Endometrial microvascular endothelial cells (primary cell): Measurements from ENCODE around the gene TTC28. TPM values are rescaled to one million over a fixed set of nuclear protein-coding genes. Genes with fewer than 3 reads are reported as not detected.

Experiments used
- in situ Hi-C: cut with HindIII; loops from 2 replicates; pipeline ENCODE4 v1.10.0; 2017; ENCODE audit warnings: low sequenced_read_pairs, low pct_unique_long_range_greater_than_20kb; ENCODE audit errors: inconsistent ontology term
- total RNA-seq: library from RNA; depleted of rRNA; stranded (reverse); fragments of >200 nt; gene quantifications from one replicate; pipeline ENCODE4 v1.2.3, GENCODE V29; 2015; ENCODE audit errors: inconsistent ontology term

TTC28 gene
- total RNA-seq, 1 donor from 2014 or later, result 8.2 TPM

DNA sequence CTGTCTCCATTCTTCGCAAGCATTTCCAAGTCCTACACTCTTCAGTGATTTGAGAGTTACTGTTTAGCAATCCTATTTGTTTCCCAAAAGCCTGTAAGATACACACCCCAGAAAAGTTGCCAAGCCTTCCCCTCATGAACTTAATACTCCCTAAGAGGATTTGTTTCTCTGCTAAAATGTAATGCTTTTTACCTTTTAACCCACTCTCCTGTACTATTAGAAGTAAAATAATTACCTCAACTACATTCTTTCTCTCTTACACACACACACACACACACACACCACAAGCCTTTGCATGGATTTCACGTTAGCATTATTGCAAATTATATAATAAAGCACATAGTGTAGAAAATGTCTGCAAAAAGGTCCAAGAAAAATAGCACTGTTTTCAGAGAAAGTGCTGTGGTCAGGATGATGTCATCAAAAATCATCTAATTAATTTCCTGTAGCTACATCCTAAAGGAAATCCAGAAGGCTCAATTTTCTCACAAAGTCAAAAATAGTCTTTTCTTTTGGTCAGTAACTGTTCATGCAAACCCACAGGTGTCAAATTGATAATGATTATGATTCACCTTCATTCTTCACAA lies 396.5 kb downstream of the TTC28 start:
- in situ Hi-C loops, result no loop called here

DNA sequence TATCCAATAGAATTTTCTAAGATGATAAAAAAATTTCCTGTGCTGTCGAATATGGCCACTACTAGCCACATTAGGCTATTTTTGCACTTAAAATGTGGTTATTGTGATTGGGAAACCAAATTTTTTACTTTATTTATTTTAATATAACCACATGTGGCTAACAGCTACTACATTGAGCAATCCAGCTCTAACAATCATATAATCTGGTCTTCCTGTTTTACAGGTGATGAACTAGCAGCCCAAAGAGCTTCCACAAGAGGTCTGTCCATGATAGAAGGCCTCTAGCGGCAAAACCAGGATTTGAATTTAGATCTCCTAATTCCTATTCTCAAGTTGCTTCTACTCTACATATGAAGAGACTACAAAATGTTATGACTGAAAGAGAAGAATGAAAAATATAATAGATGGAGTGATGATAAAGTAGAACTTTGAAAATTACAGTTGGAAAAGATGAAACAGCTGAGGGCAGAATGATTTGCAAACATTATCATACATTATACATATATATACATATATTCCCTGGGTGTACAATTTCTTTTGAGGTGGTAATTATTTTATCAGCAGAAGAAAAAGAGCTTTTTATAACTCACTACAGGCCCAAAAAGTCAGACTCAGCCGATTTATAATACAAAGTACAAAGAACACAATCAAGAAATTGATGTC lies 397.1 kb downstream of the TTC28 start:
- in situ Hi-C loops, result no loop called here

DNA sequence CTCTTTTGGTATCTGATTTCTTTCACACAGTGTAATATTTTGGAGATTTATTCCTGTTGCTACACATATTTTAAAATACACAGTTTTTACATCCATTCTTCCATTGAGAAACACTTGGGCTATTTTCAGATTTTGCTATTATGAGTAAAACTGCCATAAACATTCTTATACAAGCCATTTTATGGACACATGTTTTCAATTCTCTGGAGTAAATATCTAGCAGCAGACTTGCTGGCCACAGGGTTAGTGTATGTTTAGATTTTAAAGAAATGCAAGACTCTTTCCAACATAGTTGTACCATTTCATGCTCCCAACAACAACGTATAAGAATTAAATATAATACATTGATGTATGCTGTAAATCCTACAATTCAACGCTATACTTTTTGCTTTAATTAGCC lies 399.8 kb downstream of the TTC28 start:
- in situ Hi-C loops, result no loop called here

DNA sequence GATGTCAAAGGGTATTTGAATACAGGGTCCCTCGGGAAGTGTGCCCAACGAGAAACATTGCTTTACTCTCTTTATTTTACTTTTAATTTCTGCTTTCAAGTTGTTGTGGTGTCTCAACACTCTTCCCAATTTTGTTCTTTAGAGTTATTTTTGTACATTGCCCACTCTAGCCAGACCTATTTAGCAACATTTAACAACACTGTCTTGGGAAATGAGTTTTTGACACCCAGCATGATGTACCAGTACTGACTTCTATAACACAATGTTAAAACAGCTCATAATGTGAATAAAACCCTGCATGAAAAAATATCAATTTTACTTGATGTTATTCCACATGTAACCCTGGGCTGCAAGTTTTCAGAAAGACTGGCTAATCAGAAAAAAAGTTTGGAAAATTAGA lies 410.4 kb downstream of the TTC28 start:
- in situ Hi-C loops, result no loop called here

DNA sequence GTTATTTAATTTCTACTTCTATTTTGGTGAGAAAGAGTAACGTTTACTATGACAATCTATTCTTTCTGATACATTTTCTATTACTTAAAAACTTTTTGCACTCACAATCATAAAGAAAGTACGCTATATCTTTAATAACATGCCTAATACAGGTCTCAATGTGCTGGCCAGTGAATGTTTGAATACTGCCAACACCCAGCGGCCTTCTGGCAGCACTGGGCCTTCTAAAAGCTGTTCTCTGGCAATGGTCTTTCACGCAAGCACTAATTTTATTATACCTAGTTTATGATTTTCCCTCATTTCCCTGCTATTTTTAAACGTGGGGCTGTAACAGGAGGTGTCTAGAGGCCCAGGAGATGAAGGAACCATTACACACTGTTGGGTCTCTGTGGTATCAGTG lies 410.8 kb downstream of the TTC28 start:
- in situ Hi-C loops, result no loop called here

DNA sequence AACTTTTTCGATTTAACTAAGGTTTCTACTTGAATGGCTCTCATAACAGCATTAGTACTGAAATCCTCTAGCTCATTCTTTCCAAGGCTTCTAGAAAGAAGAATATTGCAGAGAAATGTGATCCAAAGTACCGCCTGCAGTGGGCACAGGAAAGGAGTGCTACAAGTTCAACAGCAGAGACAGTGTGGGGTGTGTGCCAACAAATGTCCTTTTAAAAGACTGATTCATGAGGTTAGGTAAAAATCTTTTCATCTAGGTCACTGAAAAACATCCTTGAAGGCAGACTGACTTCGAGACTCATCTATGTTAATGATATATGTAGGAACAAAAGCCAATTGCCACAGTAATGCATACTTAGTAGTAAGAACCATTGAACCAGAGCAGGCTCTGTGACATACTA lies 411.5 kb downstream of the TTC28 start:
- in situ Hi-C loops, result no loop called here

DNA sequence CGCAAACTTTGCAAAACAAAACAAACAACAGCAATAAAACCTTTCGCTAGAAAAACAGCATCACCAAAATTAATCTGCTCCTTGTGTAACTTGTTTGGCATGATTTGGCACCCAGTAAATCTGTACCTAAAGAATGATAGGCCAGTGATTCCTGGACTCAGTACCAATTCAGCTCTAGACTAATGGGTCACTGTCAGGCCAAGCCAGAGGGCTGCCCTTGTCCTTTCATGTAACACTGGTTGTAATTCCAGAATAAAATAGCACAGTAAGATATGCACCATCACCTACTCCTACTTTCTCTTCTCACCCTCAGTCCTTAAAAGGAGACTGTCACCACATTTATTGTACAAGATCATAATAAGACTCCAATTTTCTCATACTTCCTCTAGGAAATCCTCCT lies 419.0 kb downstream of the TTC28 start:
- in situ Hi-C loops, result no loop called here

DNA sequence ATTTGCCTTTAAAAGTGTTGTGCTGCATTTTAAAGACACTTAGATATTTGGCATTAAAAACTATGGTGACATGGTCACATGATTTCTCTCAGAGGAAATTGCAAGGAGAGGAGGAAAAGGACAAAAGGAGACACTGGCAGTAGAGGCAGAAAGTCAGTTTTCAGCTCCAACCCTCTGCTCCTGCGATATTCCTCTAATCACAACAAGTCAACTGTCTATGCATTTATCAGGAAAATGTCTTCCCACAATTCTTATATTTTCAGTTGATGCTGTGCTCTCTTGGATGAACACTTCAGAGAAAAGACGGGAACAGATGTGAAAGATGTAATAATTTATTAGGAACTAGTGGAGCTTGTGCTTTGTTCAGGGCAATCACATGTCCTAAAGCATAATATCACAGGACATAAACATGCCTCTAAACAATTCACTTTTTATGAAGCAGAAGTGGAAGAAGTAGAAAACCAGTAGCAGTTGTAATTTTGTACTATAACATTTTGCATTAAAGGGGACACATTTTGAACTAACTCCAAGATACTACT lies 419.8 kb downstream of the TTC28 start:
- in situ Hi-C loops, result no loop called here

DNA sequence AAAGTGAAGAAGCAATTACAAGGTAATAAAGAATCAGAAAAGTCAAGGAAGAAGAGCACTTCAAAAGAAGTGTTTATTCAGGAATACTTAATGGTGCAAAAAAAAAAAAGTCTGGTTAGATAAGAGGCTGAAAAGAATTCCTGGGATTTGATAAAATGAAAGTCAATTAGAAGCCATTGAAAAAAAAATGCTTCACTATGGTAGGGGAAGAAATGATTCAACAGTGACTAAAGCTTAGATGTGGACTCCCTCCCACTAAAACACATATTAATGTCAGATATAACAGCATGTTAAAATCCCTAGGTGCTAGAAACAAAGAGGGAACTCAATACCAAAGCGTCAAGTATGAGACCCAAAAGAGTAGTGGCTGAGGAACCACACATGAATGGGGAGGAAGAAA lies 425.2 kb downstream of the TTC28 start:
- in situ Hi-C loops, result no loop called here

DNA sequence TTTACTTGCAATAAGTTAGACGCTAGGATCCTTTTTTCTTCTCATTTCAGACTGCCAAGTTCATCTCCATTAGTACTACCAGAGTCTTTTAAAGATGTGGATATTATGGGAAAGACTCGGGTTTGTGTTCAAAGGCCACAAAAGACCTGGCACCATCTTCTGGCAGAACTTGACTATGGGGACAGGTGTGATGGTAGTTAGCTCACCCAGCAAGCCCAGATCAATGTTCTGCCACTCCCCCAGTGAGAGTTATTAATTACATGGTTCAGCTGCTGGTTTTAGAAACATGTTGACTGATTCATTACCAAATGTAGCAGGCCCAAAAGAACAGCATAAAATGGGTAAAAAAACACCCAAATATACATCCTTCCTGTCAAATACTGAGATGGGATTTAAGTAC lies 427.1 kb downstream of the TTC28 start:
- in situ Hi-C loops, result no loop called here

DNA sequence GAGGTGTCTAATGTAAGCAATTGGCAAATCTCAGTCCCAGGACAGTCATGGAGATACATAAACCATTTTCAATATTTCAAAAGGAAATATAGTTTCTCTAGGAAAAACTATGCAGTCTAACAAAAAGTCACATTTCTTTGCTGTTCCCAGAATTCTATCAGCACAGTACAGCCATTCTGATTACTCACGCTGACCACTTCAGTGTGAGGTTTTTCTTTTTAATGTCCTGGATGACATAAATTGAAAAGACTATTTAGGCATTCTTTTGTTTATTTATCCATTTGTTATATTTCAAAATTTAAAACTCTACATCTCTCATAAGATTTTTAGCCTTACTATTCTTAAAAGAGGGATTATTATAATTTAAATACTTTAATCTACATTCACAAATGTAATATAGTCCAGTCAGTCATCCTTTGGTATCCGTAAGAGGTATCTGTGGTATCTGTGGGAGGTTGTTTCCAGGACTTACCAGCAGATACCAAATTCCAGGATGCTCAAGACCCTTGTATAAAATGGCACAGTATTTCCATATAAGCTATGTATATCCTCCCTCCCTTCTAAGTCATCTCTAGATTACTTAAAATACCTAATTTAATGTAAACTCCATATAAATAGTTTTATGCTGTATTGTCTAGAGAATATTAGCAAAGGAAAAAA lies 429.5 kb downstream of the TTC28 start:
- in situ Hi-C loops, result no loop called here

DNA sequence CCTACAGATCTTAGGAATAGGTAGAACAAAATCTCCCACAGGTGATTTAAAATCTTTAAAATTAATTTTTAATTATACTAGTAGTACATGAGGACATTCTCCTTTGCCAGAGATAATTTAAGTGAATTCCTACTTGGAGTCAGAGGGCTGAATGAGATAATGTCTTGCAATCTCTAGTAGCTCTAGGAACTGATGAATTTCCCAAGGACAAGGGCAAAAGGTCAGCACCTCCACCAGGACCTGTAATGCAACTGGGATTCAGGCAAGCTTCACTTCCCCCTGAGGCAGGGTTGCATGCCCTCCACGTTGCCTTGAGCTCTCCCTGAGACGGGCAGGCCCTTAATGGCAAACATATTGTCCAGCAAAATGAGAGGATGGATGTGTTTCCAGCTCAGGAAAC lies 430.2 kb downstream of the TTC28 start:
- in situ Hi-C loops, result no loop called here

DNA sequence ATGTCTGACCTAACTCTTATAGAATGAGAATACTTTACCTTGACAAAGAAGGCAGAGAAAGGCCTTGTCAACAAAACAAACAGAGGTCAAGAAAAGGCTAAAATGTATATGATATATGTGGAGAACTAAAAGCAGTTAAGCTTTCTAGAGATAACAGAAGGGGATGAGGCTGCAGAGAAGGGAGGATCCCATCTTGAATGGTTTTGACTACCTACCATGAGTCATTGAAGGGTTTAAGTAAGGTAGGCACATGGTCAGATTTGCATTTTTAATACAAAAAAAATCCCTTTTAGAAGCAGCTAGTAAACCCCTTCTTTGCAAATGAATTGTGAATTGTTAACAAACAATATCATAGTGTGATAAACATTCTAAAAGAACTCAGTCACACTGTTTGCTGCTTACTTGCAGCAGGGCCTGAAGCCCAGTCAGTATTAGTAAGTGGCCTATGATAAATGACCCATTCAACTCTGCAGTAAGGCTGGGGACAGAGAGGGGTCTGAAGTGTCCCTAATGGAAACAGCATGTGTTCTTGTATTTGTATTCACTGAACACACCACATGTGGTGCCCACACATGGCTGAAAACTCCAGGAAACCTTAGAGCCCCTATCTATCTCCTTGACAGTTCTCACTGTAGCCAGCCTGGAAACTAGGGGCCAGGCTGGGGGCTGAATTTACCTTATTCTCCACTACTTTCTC lies 431.8 kb downstream of the TTC28 start:
- in situ Hi-C loops, result no loop called here

DNA sequence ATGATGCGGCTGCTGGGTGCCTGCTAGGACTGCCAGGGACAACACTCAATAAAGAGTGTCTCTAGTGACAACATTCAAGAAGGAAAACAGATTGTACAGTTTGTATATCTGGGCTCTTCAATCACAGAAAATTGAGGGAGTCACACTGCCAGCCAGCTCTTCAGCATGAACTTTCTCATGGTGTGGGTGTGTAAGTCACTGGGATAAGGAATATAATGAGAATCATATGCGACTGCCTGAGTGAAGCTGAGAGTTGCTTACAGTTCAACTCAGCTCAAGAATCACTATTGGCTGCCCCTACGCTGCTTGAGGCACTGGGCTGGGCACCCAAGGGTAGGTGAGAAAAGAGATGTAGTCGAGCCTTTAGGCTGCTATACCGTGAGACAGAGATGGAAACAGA lies 432.5 kb downstream of the TTC28 start:
- in situ Hi-C loops, result no loop called here

DNA sequence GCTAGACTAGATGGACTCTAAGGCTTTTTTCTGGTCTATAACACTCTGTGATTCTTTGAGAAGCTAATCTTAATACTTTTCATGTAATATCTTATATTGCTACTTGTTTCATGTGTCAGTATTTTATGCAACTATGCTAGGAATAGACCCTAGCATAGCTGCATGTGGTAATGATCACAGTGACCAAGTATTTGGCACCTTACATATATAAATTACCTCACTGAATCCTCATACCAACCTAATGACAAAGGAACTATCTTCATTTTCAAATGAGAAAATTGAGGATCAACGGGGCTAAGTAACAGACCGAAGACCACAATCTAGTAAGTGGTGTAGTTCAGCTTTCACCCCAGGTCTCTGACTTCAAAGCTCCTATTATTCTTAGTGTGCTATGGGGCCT lies 433.2 kb downstream of the TTC28 start:
- in situ Hi-C loops, result no loop called here

DNA sequence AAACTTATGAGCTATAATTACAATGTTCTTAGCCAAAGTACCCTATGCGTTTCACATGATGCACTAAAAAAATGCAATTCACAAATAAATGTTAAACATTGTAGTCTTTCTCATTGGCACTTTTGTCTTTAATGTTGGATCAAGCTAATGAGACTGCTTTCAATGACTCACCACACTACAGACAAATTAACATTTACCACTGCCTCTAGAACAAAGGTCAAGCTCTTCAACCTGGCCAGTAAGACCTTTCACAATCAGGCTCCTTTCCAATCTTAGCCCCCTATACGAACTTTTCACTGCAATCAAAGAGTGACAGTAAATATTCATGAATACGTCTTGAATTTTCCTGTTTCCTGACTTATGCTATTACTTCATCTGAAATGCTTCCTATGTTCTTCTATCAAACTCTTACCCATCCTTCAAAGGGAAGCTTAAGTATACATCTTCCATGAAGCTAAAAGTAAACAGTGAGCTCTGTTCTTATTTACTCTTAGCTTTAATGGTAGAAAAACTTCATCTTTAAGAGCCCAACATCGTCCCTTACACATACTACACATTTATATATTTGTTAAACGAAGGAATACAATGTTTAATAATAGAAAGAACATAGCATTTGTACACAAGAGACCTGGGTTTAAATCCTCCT lies 433.9 kb downstream of the TTC28 start:
- in situ Hi-C loops, result no loop called here

DNA sequence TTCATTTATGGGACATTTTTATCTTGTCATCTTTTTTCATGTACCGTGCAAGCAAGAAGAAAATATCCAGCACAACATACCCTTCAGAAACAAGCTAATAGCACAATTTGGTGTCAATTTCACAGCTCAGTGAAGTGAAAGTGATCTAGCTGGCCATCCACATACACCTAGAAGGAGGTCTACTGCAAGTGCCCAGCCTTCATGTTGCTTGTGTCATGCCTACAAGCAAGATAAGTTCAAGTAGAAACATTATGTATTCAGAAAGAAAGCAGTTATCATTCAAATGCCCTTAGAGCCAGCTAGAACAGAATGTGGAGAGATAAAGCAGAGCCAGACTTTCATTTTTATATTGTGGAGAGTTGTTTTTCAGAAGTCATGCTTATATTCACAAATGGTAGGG lies 434.9 kb downstream of the TTC28 start:
- in situ Hi-C loops, result no loop called here

DNA sequence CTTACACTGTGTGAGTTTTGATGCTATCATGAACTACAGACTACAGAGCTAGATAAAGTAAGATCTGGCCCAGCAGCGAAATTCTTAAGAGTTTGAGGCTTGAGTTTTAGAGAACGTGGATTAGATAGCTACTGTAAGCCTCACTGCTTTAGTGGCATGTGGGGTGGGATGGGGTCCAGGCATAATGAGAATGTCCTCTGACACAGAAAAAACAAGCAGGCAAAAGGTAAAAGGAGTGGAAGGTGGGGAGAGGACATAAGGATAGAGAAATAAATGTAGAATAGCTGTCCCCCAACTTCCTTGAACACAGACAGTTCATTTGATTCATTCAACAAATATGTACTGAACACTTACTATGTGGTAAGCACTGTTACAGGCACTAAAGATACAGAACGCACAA lies 436.1 kb downstream of the TTC28 start:
- in situ Hi-C loops, result no loop called here

DNA sequence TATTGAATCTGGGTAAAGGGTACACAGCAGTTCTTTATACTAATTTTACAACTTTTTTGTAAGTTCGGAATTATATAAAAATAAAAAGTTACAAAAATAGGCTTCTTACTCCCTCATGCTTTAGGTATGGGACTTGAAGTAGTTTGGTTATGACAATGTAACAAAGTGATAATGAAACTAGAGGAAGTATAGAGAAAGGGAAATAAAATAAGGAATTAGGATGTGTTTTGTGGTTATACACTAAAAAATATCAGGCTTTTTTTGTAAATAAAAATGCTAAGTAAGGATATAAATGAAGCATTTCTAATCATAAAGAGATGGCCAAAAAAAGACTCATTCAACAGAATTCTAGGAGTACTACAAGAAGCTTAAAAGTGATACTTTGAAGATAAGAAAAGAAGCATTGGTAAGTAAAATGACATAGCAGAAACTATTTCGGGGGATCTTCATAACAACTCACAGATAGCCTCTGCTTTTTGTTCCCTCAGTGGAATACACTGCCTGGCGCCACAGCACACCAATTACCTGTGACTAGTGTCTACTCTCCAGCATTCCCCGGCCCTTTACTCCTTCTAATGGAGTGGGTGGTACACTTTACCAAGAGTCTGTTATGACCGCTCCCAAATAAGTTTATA lies 437.9 kb downstream of the TTC28 start:
- in situ Hi-C loops, result no loop called here
